ENCODE results near the gene HYAL1. TPM values are rescaled to one million over a fixed set of nuclear protein-coding genes. Genes with fewer than 3 reads are reported as not detected.

Gene HYAL1
- total and polyA plus RNA-seq, 2 experiments from 2014 or later, result 0.20 TPM; not detected in 1

DNA sequence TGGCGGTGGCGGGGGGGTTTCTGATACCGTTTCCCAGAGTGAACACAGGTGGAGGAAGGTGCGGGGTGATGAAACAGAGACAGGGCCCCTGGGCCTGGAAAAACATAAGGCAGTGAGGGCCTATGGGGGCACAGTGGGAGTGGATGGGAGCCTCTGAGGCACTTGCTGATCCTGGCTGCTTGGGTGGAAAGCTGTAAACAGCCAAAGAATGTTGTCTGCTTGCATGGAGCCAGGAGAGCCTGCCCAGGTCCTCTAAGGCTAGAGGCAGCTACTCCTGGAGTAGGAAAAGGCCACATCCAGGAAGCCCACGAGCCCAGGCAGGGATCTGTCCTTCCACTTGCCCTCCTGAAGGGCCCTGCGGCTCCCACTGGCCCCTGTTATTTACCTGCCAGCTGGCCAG is 37.4 kb downstream of the HYAL1 start:
- Histone ChIP-seq H3K27ac (no peak overlapping the region), H3K4me2 (ENCODE audit: unreplicated experiment) (no peak overlapping the region), H3K27me3 (replicated peaks; ENCODE audit: insufficient read depth) (no peaks in the 10 kb centered on the region), H4K20me1 (ENCODE audit: insufficient read depth) (no peaks in the 10 kb centered on the region), H3K4me1 (ENCODE audit: insufficient read depth) (peaks cover 43% of the 10 kb centered on the region), H2AFZ (no peak overlapping the region), H3K9ac (no peak overlapping the region), H3K36me3 (ENCODE audit: low read depth) (no peaks in the 10 kb centered on the region), H3K79me2 (ENCODE audit: insufficient read depth) (no peaks in the 10 kb centered on the region), H3K9me3 (ENCODE audit: low read depth) (no peaks in the 10 kb centered on the region), H3F3A (ENCODE audit: insufficient read depth) (peaks cover 13% of the 10 kb centered on the region; the same call in 1 of the 2 replicates), H3K4me3 (no peak overlapping the region), H3K9me2 (ENCODE audit: insufficient read depth) (no peaks in the 10 kb centered on the region)
- in situ Hi-C loops (cut with MboI), result no loop called here
- no peak for TF ChIP-seq EZH2 (IDR thresholded peaks at IDR 0.05; ENCODE audit: insufficient read depth, poor library complexity, severe bottlenecking)
- no peak for TF ChIP-seq EZH2phosphoT487 (IDR thresholded peaks at IDR 0.05; ENCODE audit: insufficient read depth, low read depth)
- WGBS, 2 experiments (ENCODE audit: low coverage in 1 of 2, low lambda C conversion rate in 2 of 2, missing lambda C conversion rate in 2 of 2), result 54 to 56% methylated on average over 6 of the region's 6 CpGs
- no peak for DNase-seq

DNA sequence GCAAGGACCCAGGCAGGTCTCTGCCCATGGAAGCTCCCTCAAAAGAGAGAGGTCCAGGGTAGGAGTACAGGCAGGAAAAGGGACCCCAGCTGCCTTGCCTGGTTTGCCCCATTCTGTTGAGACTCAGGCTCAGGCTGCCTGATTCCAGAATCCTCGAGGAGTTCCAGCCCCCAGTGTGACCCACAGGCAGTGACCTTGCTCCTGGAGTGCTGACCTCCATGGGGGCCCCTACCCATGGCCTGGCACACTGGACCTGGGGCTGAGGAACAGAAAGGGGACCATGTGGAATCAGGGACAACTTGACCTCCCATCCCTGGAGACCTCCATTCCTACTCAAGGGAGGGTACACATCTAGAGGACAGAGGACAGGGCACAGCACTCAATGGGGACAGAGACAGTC is 37.8 kb downstream of the HYAL1 start:
- H3K9me2 ChIP-seq (ENCODE audit: insufficient read depth), result no peaks in the 10 kb centered on the region
- in situ Hi-C loops (cut with MboI), result no loop called here
- H3K79me2 ChIP-seq (ENCODE audit: insufficient read depth), result no peaks in the 10 kb centered on the region
- no peaks in the 10 kb centered on the region for H3K27me3 ChIP-seq (replicated peaks; ENCODE audit: insufficient read depth)
- TF ChIP-seq EZH2 (IDR thresholded peaks at IDR 0.05; ENCODE audit: insufficient read depth, poor library complexity, severe bottlenecking), result no peak
- no peak for TF ChIP-seq EZH2phosphoT487 (IDR thresholded peaks at IDR 0.05; ENCODE audit: insufficient read depth, low read depth)
- no peak for DNase-seq
- WGBS, 2 experiments (ENCODE audit: low coverage in 1 of 2, low lambda C conversion rate in 2 of 2, missing lambda C conversion rate in 2 of 2), result 0 to 6% methylated on average over 1 of the region's 1 CpG
- H3F3A ChIP-seq (ENCODE audit: insufficient read depth), result peaks cover 13% of the 10 kb centered on the region; the same call in 1 of the 2 replicates
- no peak overlapping the region for H3K4me3 ChIP-seq
- H4K20me1 ChIP-seq (ENCODE audit: insufficient read depth), result no peaks in the 10 kb centered on the region
- no peaks in the 10 kb centered on the region for H3K9me3 ChIP-seq (ENCODE audit: low read depth)
- H3K4me2 ChIP-seq (ENCODE audit: unreplicated experiment), result no peak overlapping the region
- H3K4me1 ChIP-seq (ENCODE audit: insufficient read depth), result peaks cover 42% of the 10 kb centered on the region
- H3K36me3 ChIP-seq (ENCODE audit: low read depth), result no peaks in the 10 kb centered on the region
- H2AFZ ChIP-seq, result no peak overlapping the region
- no peak overlapping the region for H3K9ac ChIP-seq
- H3K27ac ChIP-seq, result 0 out of 2 replicates have a peak overlapping the region, but pooled peaks have one; percentile 48

- Histone ChIP-seq H3K9me3 (ENCODE audit: low read depth) (no peaks in the 10 kb centered on the region), H4K20me1 (ENCODE audit: insufficient read depth) (no peaks in the 10 kb centered on the region), H3K9ac (peak overlapping the region; percentile 41; the same call in 1 of the 2 replicates), H3K4me1 (ENCODE audit: insufficient read depth) (peaks cover 37% of the 10 kb centered on the region), H3K79me2 (ENCODE audit: insufficient read depth) (no peaks in the 10 kb centered on the region), H3K27me3 (replicated peaks; ENCODE audit: insufficient read depth) (no peaks in the 10 kb centered on the region), H3K4me2 (ENCODE audit: unreplicated experiment) (no peak overlapping the region), H3K4me3 (no peak overlapping the region), H3K27ac (peak overlapping the region; percentile 48), H3K36me3 (ENCODE audit: low read depth) (no peaks in the 10 kb centered on the region), H3K9me2 (ENCODE audit: insufficient read depth) (no peaks in the 10 kb centered on the region), H3F3A (ENCODE audit: insufficient read depth) (peaks cover 13% of the 10 kb centered on the region; the same call in 1 of the 2 replicates), H2AFZ (no peak overlapping the region)
- 66 to 68% methylated on average over 7 of the region's 7 CpGs for WGBS, 2 experiments (ENCODE audit: low coverage in 1 of 2, low lambda C conversion rate in 2 of 2, missing lambda C conversion rate in 2 of 2)
- in situ Hi-C loops (cut with MboI), result no loop called here
- DNase-seq, result no peak
- no peak for TF ChIP-seq EZH2phosphoT487 (IDR thresholded peaks at IDR 0.05; ENCODE audit: insufficient read depth, low read depth)
- TF ChIP-seq EZH2 (IDR thresholded peaks at IDR 0.05; ENCODE audit: insufficient read depth, poor library complexity, severe bottlenecking), result no peak
These were observed 38.3 kb downstream of the HYAL1 start for GRCh38 chr3:50264964-50265485.

DNA sequence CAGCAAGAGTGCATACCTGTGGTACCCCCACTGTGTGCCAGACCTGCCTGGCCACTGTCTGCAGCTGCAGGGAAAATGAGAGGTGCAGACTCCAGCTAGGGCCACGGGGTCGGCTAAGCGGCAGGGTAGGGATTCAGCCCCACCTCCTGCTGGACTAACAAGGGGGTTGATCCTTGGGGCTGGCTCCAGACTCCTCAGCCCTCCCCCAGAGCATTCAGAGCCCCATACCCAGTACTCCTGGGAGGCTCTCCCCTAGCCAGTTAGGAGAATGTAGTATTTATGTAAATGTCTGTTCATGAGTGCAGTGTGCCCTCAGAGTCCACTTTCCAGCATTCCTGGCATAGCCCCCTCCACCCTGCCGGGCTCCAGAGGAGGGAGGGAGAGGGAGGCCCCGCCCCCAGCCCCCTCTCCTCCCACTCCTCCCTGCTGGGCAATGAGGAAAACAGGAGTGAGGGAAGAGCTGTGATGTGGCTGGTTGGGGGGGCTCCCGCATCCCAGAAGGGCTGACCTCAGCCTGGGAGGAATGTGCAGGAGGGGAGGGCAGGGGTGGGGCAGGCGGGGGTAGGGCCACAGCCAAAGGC is 38.9 kb downstream of the HYAL1 start:
- no peaks in the 10 kb centered on the region for H3K79me2 ChIP-seq (ENCODE audit: insufficient read depth)
- no peaks in the 10 kb centered on the region for H4K20me1 ChIP-seq (ENCODE audit: insufficient read depth)
- TF ChIP-seq EZH2 (IDR thresholded peaks at IDR 0.05; ENCODE audit: insufficient read depth, poor library complexity, severe bottlenecking) (no peak), EZH2phosphoT487 (IDR thresholded peaks at IDR 0.05; ENCODE audit: insufficient read depth, low read depth) (no peak)
- no peaks in the 10 kb centered on the region for H3K27me3 ChIP-seq (replicated peaks; ENCODE audit: insufficient read depth)
- no peaks in the 10 kb centered on the region for H3K9me2 ChIP-seq (ENCODE audit: insufficient read depth)
- in situ Hi-C loops (cut with MboI), result no loop called here
- no peaks in the 10 kb centered on the region for H3K9me3 ChIP-seq (ENCODE audit: low read depth)
- H3K9ac ChIP-seq, result peak overlapping the region; percentile 41
- no peaks in the 10 kb centered on the region for H3K36me3 ChIP-seq (ENCODE audit: low read depth)
- peaks cover 13% of the 10 kb centered on the region for H3F3A ChIP-seq (ENCODE audit: insufficient read depth)
- WGBS, 2 experiments (ENCODE audit: low coverage in 1 of 2, low lambda C conversion rate in 2 of 2, missing lambda C conversion rate in 2 of 2), result 3 to 15% methylated on average over 6 to 7 of the region's 7 CpGs
- H2AFZ ChIP-seq, result no peak overlapping the region
- H3K4me1 ChIP-seq (ENCODE audit: insufficient read depth), result peaks cover 35% of the 10 kb centered on the region
- H3K4me2 ChIP-seq (ENCODE audit: unreplicated experiment), result peak overlapping the region; percentile 23
- no peak overlapping the region for H3K4me3 ChIP-seq
- DNase-seq, result peak; percentile 83
- H3K27ac ChIP-seq, result peak overlapping the region; percentile 48

Data from GM23248 (cell line).